ENCODE data around the gene NSD1.
"Not testable (repeated sequence)": the region's sequence is repeated elsewhere in the genome, so short reads cannot be mapped to it uniquely, and the experiment has no call there.

Gene NSD1

GRCh38 chr5:177176175-177176711, 42.7 kb downstream of the NSD1 start:
- no peak for DNase-seq (ENCODE audit: low read depth)

GRCh38 chr5:177177847-177178437, 44.4 kb downstream of the NSD1 start:
- DNase-seq (ENCODE audit: low read depth), result not testable (repeated sequence)

GRCh38 chr5:177178733-177179304, 45.2 kb downstream of the NSD1 start:
- DNase-seq (ENCODE audit: low read depth), result no peak

GRCh38 chr5:177179431-177179830, 45.9 kb downstream of the NSD1 start:
- DNase-seq (ENCODE audit: low read depth), result no peak

- DNase-seq (ENCODE audit: low read depth), result no peak
Observed at GRCh38 chr5:177183142-177183541, 49.6 kb downstream of the NSD1 start.

- DNase-seq (ENCODE audit: low read depth), result no peak
Observed at GRCh38 chr5:177183766-177184360, 50.3 kb downstream of the NSD1 start.

GRCh38 chr5:177185993-177186392, 52.4 kb downstream of the NSD1 start:
- no peak for DNase-seq (ENCODE audit: low read depth)

GRCh38 chr5:177186645-177187044, 53.1 kb downstream of the NSD1 start:
- DNase-seq (ENCODE audit: low read depth), result no peak

GRCh38 chr5:177188775-177189174, 55.2 kb downstream of the NSD1 start:
- no peak for DNase-seq (ENCODE audit: low read depth)

GRCh38 chr5:177189416-177189815, 55.8 kb downstream of the NSD1 start:
- peak; percentile 22 for DNase-seq (ENCODE audit: low read depth)

GRCh38 chr5:177189965-177190364, 56.4 kb downstream of the NSD1 start:
- DNase-seq (ENCODE audit: low read depth), result no peak

GRCh38 chr5:177194268-177194667, 60.7 kb downstream of the NSD1 start:
- DNase-seq (ENCODE audit: low read depth), result peak; percentile 99

GRCh38 chr5:177195307-177195952, 61.9 kb downstream of the NSD1 start:
- DNase-seq (ENCODE audit: low read depth), result peak; percentile 56

GRCh38 chr5:177198738-177199137, 65.2 kb downstream of the NSD1 start:
- no peak for DNase-seq (ENCODE audit: low read depth)

GRCh38 chr5:177204281-177204680, 70.7 kb downstream of the NSD1 start:
- no peak for DNase-seq (ENCODE audit: low read depth)

- no peak for DNase-seq (ENCODE audit: low read depth)
Observed at GRCh38 chr5:177209610-177210009, 76.0 kb downstream of the NSD1 start.

GRCh38 chr5:177212242-177212641, 78.7 kb downstream of the NSD1 start:
- no peak for DNase-seq (ENCODE audit: low read depth)

GRCh38 chr5:177220576-177220975, 87.0 kb downstream of the NSD1 start:
- no peak for DNase-seq (ENCODE audit: low read depth)

GRCh38 chr5:177222269-177222668, 88.7 kb downstream of the NSD1 start:
- DNase-seq (ENCODE audit: low read depth), result no peak

GRCh38 chr5:177225798-177226197, 92.2 kb downstream of the NSD1 start:
- no peak for DNase-seq (ENCODE audit: low read depth)

GRCh38 chr5:177226860-177227259, 93.3 kb downstream of the NSD1 start:
- no peak for DNase-seq (ENCODE audit: low read depth)

- no peak for DNase-seq (ENCODE audit: low read depth)
Observed at GRCh38 chr5:177228751-177229150, 95.2 kb downstream of the NSD1 start.

- no peak for DNase-seq (ENCODE audit: low read depth)
Observed at GRCh38 chr5:177230660-177231059, 97.1 kb downstream of the NSD1 start.
